Kidney (tissue), 14 donors: Measurements from ENCODE around the gene CACNG1. TPM values are rescaled to one million over a fixed set of nuclear protein-coding genes. Genes with fewer than 3 reads are reported as not detected.

Source experiments
- DNase-seq, 5 donors: peaks; one replicate each; pipeline ENCODE4 v3.0.0-alpha.2; 2013 to 2020
- FAIRE-seq: peaks from 2 replicates; lab custom pipeline; 2012; peaks lifted over from hg19 to GRCh38; lab: Jason Lieb, UNC
- H3K27ac ChIP-seq, 2 donors: one replicate each; pipeline ENCODE4 v1.7.0; 2013; ENCODE audit warnings: low read depth in 2 of 2, low read length in 2 of 2, inconsistent platforms in 1 of 2
- H3K27me3 ChIP-seq: one replicate; pipeline ENCODE4 v1.7.1; 2013; ENCODE audit warnings: low read length, inconsistent platforms; ENCODE audit not compliant: control insufficient read depth, insufficient read depth
- H3K36me3 ChIP-seq, 3 donors: one replicate each; pipeline versions ENCODE4 v1.7.0 to v1.7.1; 2013; ENCODE audit warnings: low read length in 3 of 3, control low read depth in 1 of 3, inconsistent platforms in 1 of 3; ENCODE audit not compliant: insufficient read depth in 3 of 3, control insufficient read depth in 2 of 3
- H3K4me1 ChIP-seq, 3 donors: one replicate each; pipeline versions ENCODE4 v1.7.0 to v1.7.1; 2013; ENCODE audit warnings: low read length in 3 of 3, inconsistent platforms in 1 of 3, low read depth in 1 of 3; ENCODE audit not compliant: control insufficient read depth in 2 of 3, insufficient read depth in 2 of 3
- H3K4me3 ChIP-seq, 3 donors: one replicate each; pipeline versions ENCODE4 v1.7.0 to v1.8.1; 2013; ENCODE audit warnings: low read length in 3 of 3, control low read depth in 1 of 3, inconsistent platforms in 1 of 3
- H3K9ac ChIP-seq, 3 donors: one replicate each; pipeline versions ENCODE4 v1.7.0 to v1.7.1; 2013; ENCODE audit warnings: low read length in 3 of 3, control low read depth in 1 of 3, inconsistent platforms in 1 of 3
- H3K9me3 ChIP-seq, 3 donors: one replicate each; pipeline versions ENCODE4 v1.7.0 to v1.7.1; 2013; ENCODE audit warnings: low read length in 3 of 3, control low read depth in 1 of 3, inconsistent platforms in 1 of 3; ENCODE audit not compliant: control insufficient read depth in 2 of 3, insufficient read depth in 1 of 3
- CTCF ChIP-seq: IDR thresholded peaks from 3 replicates; pipeline ENCODE4 v1.5.1; 2012; ENCODE audit warnings: mild to moderate bottlenecking, moderate library complexity, borderline replicate concordance; ENCODE audit not compliant: insufficient read depth; ENCODE audit errors: extremely low read depth
- intact Hi-C: fragments of 100-400 bp; cut with DNase I; formaldehyde crosslinking; loops from one replicate; pipeline ENCODE4 v1.11.1; 2022
- polyA plus RNA-seq: library from polyadenylated mRNA; stranded (reverse); fragments of 350-450 nt; fragmentation: Illumina TruSeq; extraction: RNeasy Lipid Tissue Mini Kit (QIAGEN cat#74804); gene quantifications from one replicate; pipeline ENCODE4 v1.2.3, GENCODE V29; 2014; ENCODE audit warnings: low read depth, low replicate concordance; ENCODE audit not compliant: insufficient read depth
- total RNA-seq: library from RNA; stranded (reverse); fragmentation: NEBNext Ultra II Directional; extraction: Animal tissue kit (Norgen Biotek cat#: 25700); gene quantifications from one replicate; pipeline ENCODE4 v1.2.1, GENCODE V29; 2021
- donor health status: control.
- donor health status: control.
- donor health status: control.
- donor health status: control.
- donor health status: control.
- donor health status: DM: yes; HTN: yes; CAD: no.
- donor health status: Normal renal cell carcinoma (clear cell type).

The CACNG1 gene
- total and polyA plus RNA-seq, 2 donors from 2014 or later: not detected

- H3K27ac ChIP-seq: no peak overlapping the region
- DNase-seq (no peak), FAIRE-seq (no peak)
- no peaks in the 10 kb centered on the region for H3K9me3 ChIP-seq
- H3K9ac ChIP-seq: no peak overlapping the region
- no peak for TF ChIP-seq CTCF
- H3K27me3 ChIP-seq: no peaks in the 10 kb centered on the region
- intact Hi-C loops: no loop called here
- H3K36me3 ChIP-seq: no peaks in the 10 kb centered on the region
- no peaks in the 10 kb centered on the region for H3K4me1 ChIP-seq
- no peak overlapping the region for H3K4me3 ChIP-seq
These were observed 23.2 kb upstream of the CACNG1 start for GRCh38 chr17:67021196-67021595.

- Histone ChIP-seq H3K27me3 (no peaks in the 10 kb centered on the region), H3K4me3 (no peak overlapping the region), H3K4me1 (no peaks in the 10 kb centered on the region), H3K9me3 (no peaks in the 10 kb centered on the region), H3K27ac (no peak overlapping the region), H3K9ac (no peak overlapping the region), H3K36me3 (no peaks in the 10 kb centered on the region)
- DNase-seq (no peak), FAIRE-seq (no peak)
- TF ChIP-seq CTCF: no peak
- intact Hi-C loops: no loop called here
These were observed 22.5 kb upstream of the CACNG1 start for GRCh38 chr17:67021743-67022450.

GRCh38 chr17:67022451-67022810, 21.9 kb upstream of the CACNG1 start:
- TF ChIP-seq CTCF: no peak
- H3K4me3 ChIP-seq: no peak overlapping the region
- DNase-seq: no peak

GRCh38 chr17:67024736-67025135, 19.6 kb upstream of the CACNG1 start:
- no peak overlapping the region for H3K9ac ChIP-seq
- no peak for TF ChIP-seq CTCF
- peak in 1 of 5 donors; percentile 48 for DNase-seq
- H3K9me3 ChIP-seq: no peaks in the 10 kb centered on the region
- H3K4me1 ChIP-seq: no peaks in the 10 kb centered on the region
- intact Hi-C loops: no loop called here
- no peak overlapping the region for H3K4me3 ChIP-seq
- no peaks in the 10 kb centered on the region for H3K27me3 ChIP-seq
- no peak for FAIRE-seq
- H3K36me3 ChIP-seq: no peaks in the 10 kb centered on the region
- no peak overlapping the region for H3K27ac ChIP-seq

More at GRCh38 chr17:67022451-67022810, 21.9 kb upstream of the CACNG1 start:
- no peak overlapping the region for H3K9ac ChIP-seq
- no peaks in the 10 kb centered on the region for H3K4me1 ChIP-seq
- no peaks in the 10 kb centered on the region for H3K36me3 ChIP-seq
- H3K27me3 ChIP-seq: no peaks in the 10 kb centered on the region
- no peak for FAIRE-seq
- no peaks in the 10 kb centered on the region for H3K9me3 ChIP-seq
- H3K27ac ChIP-seq: no peak overlapping the region
- intact Hi-C loops: no loop called here
